COLO829 (cell line): ENCODE measurements around the gene SOAT2.

ENCODE experiments used
- DNase-seq: peaks from one replicate; pipeline ENCODE4 v3.0.0; 2012; ENCODE audit warnings: low spot score

Gene SOAT2

GRCh38 chr12:53102883-53103807, at the start of gene SOAT2:
Gene SOAT2, plus strand, starts transcription at chr12:53103486. Its CDS starts 92 bp downstream, at chr12:53103578.
- no peak for DNase-seq

- DNase-seq: no peak
These were observed 49.0 kb upstream of the SOAT2 start for GRCh38 chr12:53054112-53054878.

GRCh38 chr12:53055471-53056266, 47.6 kb upstream of the SOAT2 start:
- DNase-seq: no peak

GRCh38 chr12:53056296-53056695, 47.0 kb upstream of the SOAT2 start:
- no peak for DNase-seq

GRCh38 chr12:53056901-53057300, 46.4 kb upstream of the SOAT2 start:
- no peak for DNase-seq

GRCh38 chr12:53057816-53058500, 45.3 kb upstream of the SOAT2 start:
- no peak for DNase-seq

GRCh38 chr12:53058674-53059433, 44.4 kb upstream of the SOAT2 start:
- DNase-seq: no peak

GRCh38 chr12:53059434-53060063, 43.7 kb upstream of the SOAT2 start:
- no peak for DNase-seq

GRCh38 chr12:53060064-53060720, 43.1 kb upstream of the SOAT2 start:
- no peak for DNase-seq

GRCh38 chr12:53060721-53061276, 42.5 kb upstream of the SOAT2 start:
- DNase-seq: no peak

GRCh38 chr12:53061404-53062010, 41.8 kb upstream of the SOAT2 start:
- no peak for DNase-seq

GRCh38 chr12:53062011-53062961, 41.0 kb upstream of the SOAT2 start:
- DNase-seq: no peak

- DNase-seq: no peak
These were observed 40.1 kb upstream of the SOAT2 start for GRCh38 chr12:53062977-53063707.

- DNase-seq: peak; percentile 42
These were observed 39.3 kb upstream of the SOAT2 start for GRCh38 chr12:53063708-53064612.

- no peak for DNase-seq
These were observed 38.5 kb upstream of the SOAT2 start for GRCh38 chr12:53064613-53065436.
